NOMO-1 treated with DMSO at 0.1 percent for 48 hours (cell line): ENCODE results near the gene FRG2B.
"Not testable (repeated sequence)": the region's sequence is repeated elsewhere in the genome, so short reads cannot be mapped to it uniquely, and the experiment has no call there.

ENCODE experiments used
- DNase-seq: peaks from one replicate; lab custom pipeline; 2025; ENCODE audit not compliant: unreplicated experiment; lab: John Stamatoyannopoulos, UW

The FRG2B gene

DNA sequence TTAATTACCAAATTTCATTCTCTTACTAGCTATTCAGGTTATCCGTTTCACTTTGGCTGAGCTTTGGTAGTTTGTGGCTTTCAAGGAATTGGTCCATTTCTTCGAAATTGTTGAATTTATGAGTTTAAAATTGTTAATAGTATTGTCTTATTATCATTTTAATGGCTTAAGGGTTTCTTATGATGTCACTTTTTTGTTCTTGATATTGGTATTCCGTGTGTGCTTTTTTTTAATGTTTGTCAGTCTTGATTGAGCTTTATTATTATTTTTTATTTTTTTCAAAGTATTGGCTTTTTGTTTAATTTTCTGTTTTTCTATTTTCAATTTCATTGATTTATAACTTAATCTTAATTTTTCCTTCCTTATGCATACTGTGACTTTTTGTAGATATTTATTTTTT, 25.9 kb downstream of the FRG2B start:
- DNase-seq: no peak

DNA sequence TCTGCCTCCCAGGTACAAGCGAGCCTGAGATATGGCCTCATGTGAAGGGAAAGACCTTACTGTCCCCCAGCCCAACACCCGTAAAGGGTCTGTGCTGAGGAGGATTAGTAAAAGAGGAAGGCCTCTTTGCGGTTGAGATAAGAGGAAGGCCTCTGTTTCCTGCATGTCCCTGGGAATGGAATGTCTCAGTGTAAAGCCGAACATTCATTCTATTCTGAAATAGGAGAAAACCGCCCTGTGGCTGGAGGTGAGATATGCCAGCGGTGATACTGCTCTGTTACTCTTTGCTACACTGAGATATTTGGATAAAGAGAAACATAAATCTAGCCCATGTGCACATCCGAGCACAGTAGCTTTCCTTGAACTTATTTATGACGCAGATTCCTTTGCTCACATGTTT, 26.7 kb downstream of the FRG2B start:
- DNase-seq: peak; percentile 17

DNA sequence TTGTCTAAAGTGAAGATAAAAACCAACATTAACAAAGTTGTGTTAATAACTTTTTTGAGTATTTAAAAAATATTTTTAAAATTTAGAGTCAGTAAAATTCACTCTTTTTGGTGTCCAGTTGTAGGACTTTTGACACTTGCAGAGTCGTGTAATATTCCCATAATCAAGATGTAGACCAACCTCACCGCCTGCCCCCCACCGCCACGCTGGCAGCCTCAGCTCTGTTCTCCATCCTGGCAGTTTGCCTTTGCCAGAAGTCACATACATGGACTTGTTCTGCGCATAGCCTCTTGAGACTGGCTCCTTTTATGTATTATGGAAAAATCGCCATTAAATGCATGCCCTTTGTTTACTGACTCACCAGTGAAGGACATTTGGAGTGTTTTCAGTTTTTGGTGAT, 33.9 kb downstream of the FRG2B start:
- no peak for DNase-seq

DNA sequence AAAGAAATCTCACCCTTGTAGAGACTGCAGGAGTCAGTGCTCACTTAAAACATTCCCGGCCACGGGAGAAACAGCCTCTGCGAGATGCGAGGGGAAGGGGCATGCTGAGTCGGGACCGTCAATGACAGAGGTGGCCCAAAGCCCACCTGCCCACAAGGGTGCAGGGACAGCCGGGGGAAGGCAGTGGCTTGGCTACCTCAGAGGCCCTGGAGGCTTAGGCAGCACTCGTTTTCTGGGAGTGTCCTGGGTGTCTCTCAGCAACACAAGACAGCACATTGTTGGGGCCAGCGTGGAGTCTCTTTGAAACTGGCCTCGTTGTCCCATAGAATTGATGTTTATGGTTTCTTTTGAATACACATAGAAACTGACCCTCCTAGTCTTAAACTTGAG, 35.6 kb downstream of the FRG2B start:
- no peak for DNase-seq

DNA sequence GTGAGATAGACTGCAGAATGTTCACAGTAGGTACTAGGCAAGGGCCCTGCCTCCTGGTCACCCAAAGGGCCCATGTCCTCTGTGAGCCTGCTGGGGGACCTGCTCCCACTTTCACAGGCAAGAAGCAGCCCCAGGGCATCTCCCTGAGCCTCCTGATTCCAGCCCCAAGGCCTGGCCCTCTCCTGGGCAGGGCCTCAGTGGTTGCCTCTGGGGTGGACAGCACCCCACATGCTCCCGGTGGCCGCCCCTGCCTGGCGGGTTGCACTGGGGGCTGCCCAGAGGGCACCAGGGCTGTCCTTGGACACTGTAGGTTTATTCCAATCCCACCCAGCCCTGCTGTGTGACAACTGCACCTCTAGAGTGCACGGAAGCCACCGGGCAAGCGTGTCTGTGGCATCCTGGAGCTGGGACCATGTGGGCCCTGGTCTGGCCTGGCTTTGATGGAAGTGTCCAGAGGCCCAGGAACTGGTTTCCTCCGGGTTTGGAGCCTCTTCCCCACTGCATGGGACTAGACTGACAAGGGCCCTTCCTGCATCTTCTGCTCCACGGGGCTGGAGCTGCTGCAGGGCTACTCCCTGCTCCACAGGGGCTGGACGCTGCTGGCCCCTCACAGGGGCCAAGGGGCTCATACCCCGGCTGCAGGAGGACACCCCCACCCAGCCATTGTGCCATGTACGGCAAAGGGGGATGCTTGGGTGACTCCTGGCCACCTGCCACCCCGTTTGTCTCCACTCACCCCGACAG, 36.2 kb downstream of the FRG2B start:
- no peak for DNase-seq

DNA sequence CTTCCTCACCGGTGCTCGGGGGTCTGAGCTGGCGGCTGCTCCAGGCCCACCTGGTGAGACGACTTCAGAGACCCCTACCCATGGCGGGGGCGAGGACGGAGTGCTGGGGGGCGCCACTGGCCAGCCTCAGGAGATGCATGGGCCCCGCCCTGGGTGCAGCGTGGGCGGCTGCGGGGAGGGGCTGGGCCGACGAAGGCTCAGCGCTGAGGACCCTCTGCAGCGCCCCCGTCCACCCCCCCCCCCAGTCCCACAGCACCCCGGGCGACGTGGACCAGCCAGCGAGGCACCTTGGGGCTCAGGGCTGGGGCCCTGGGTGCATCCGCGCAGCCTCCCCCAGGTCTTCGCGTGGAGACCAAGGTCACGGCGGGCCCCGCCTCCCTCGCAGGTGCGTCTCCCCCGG, 49.6 kb downstream of the FRG2B start:
- DNase-seq: not testable (repeated sequence)
